MCF 10A (cell line): ENCODE results near the gene OR2H2. TPM values are rescaled to one million over a fixed set of nuclear protein-coding genes. Genes with fewer than 3 reads are reported as not detected.

ENCODE experiments used
- BruUV-seq: library from RNA; stranded (reverse); fragments of 400-500 nt; replicated peaks from 2 replicates; lab custom pipeline; 2021; lab: Mats Ljungman, UMichigan
- CTCF ChIA-PET: fragments of 300-600 bp; sonication (Branson Sonifier 250); formaldehyde crosslinking; extraction: SDS; loops from one replicate; lab custom pipeline; 2021; ENCODE audit warnings: antibody characterized with exemption, inconsistent platforms; lab: Yijun Ruan, JAX
- POLR2A ChIA-PET: fragments of 300-600, 350-650 bp; sonication (Branson Sonifier 250); formaldehyde crosslinking; extraction: SDS; loops from one replicate; lab custom pipeline; 2020; ENCODE audit warnings: antibody characterized with exemption, inconsistent platforms; lab: Yijun Ruan, JAX
- DNase-seq: peaks from one replicate; pipeline ENCODE4 v3.0.0-alpha.2; 2018; ENCODE audit not compliant: unreplicated experiment
- H3K27ac Mint-ChIP-seq: one replicate; pipeline ENCODE4 v1.8.0; 2022; ENCODE audit warnings: mild to moderate bottlenecking, low read depth, mixed read lengths; ENCODE audit not compliant: unreplicated experiment
- H3K27me3 Mint-ChIP-seq: one replicate; pipeline ENCODE4 v1.8.0; 2022; ENCODE audit warnings: mixed read lengths; ENCODE audit not compliant: insufficient read depth, unreplicated experiment
- H3K36me3 Mint-ChIP-seq: one replicate; pipeline ENCODE4 v1.8.0; 2022; ENCODE audit warnings: mild to moderate bottlenecking, moderate library complexity, mixed read lengths; ENCODE audit not compliant: insufficient read depth, unreplicated experiment
- H3K4me1 Mint-ChIP-seq: one replicate; pipeline ENCODE4 v1.8.0; 2022; ENCODE audit warnings: mixed read lengths; ENCODE audit not compliant: insufficient read depth, unreplicated experiment
- H3K4me3 Mint-ChIP-seq: one replicate; pipeline ENCODE4 v1.8.0; 2022; ENCODE audit warnings: mild to moderate bottlenecking, moderate library complexity, mixed read lengths; ENCODE audit not compliant: unreplicated experiment
- H3K9me3 Mint-ChIP-seq: one replicate; pipeline ENCODE4 v1.8.0; 2022; ENCODE audit warnings: mixed read lengths; ENCODE audit not compliant: unreplicated experiment
- CTCF ChIP-seq: fragments of 200-600 bp; IDR thresholded peaks from one replicate; pipeline ENCODE4 v1.8.0; 2022; ENCODE audit warnings: antibody characterized with exemption, mild to moderate bottlenecking; ENCODE audit not compliant: unreplicated experiment
- intact Hi-C: fragments of 100-400 bp; cut with micrococcal nuclease; formaldehyde crosslinking; loops from 2 replicates; pipeline ENCODE4 v1.14.1; 2022
- total RNA-seq: library from RNA; stranded (reverse); gene quantifications from 2 replicates; pipeline ENCODE4 v1.2.3, GENCODE V29; 2022

The OR2H2 gene
- total RNA-seq, 1 experiment from 2014 or later: not detected

GRCh38 chr6:29591677-29592076 lies 6.8 kb downstream of the OR2H2 start:
- ChIA-PET CTCF (interaction anchor here (0.6 to 2.1 kb wide), 2 partner anchors 576 to 1349 kb away, joined by 3 to 8 read pairs; no protein-coding TSS in a partner anchor), POLR2A (no interaction called here)
- intact Hi-C loops: no loop called here
- H3K27ac Mint-ChIP-seq: no peak overlapping the region
- H3K27me3 Mint-ChIP-seq: peaks cover 47% of the 10 kb centered on the region
- no peaks in the 10 kb centered on the region for H3K36me3 Mint-ChIP-seq
- H3K4me3 Mint-ChIP-seq: no peak overlapping the region
- BruUV-seq: no TSS peak
- H3K4me1 Mint-ChIP-seq: no peaks in the 10 kb centered on the region
- TF ChIP-seq CTCF: no peak
- DNase-seq: no peak
- H3K9me3 Mint-ChIP-seq: no peaks in the 10 kb centered on the region

GRCh38 chr6:29593199-29593855 lies 8.4 kb downstream of the OR2H2 start:
- POLR2A ChIA-PET: no interaction called here
- no TSS peak for BruUV-seq
- CTCF ChIA-PET: interaction anchor here (0.6 kb wide), 1 partner anchor 228 kb away, joined by 4 read pairs; no protein-coding TSS in a partner anchor
- DNase-seq: no peak
- Mint-ChIP-seq H3K4me3 (no peak overlapping the region), H3K27ac (no peak overlapping the region), H3K4me1 (no peaks in the 10 kb centered on the region), H3K27me3 (peaks cover 30% of the 10 kb centered on the region), H3K36me3 (peaks cover 2% of the 10 kb centered on the region), H3K9me3 (no peaks in the 10 kb centered on the region)
- intact Hi-C loops: no loop called here
- no peak for TF ChIP-seq CTCF

GRCh38 chr6:29596381-29596900 lies 11.5 kb downstream of the OR2H2 start:
- no peak overlapping the region for H3K27ac Mint-ChIP-seq
- peaks cover 6% of the 10 kb centered on the region for H3K27me3 Mint-ChIP-seq
- peaks cover 5% of the 10 kb centered on the region for H3K36me3 Mint-ChIP-seq
- H3K4me1 Mint-ChIP-seq: no peaks in the 10 kb centered on the region
- DNase-seq: no peak
- no peak for TF ChIP-seq CTCF
- H3K4me3 Mint-ChIP-seq: no peak overlapping the region
- ChIA-PET CTCF (interaction anchor here (0.9 to 3.3 kb wide), 3 partner anchors 8 to 759 kb away, joined by 3 to 23 read pairs (median 3); no protein-coding TSS in a partner anchor), POLR2A (no interaction called here)
- H3K9me3 Mint-ChIP-seq: no peaks in the 10 kb centered on the region
- BruUV-seq: no TSS peak
- intact Hi-C loops: no loop called here

GRCh38 chr6:29597184-29597583 lies 12.3 kb downstream of the OR2H2 start:
- intact Hi-C loops: no loop called here
- Mint-ChIP-seq H3K4me1 (no peaks in the 10 kb centered on the region), H3K4me3 (no peak overlapping the region), H3K9me3 (no peaks in the 10 kb centered on the region), H3K36me3 (peaks cover 8% of the 10 kb centered on the region), H3K27ac (no peak overlapping the region), H3K27me3 (no peaks in the 10 kb centered on the region)
- CTCF ChIA-PET: interaction anchor here (0.6 to 3.3 kb wide), 4 partner anchors 8 to 33 kb away, joined by 3 to 23 read pairs (median 4); no protein-coding TSS in a partner anchor
- TF ChIP-seq CTCF: no peak
- no peak for DNase-seq
- BruUV-seq: no TSS peak
- POLR2A ChIA-PET: interaction anchor here (0.6 kb wide), 1 partner anchor 12 kb away, joined by 4 read pairs; no protein-coding TSS in a partner anchor
